HG03045 (cell line): ENCODE results near the gene RTTN.

Source experiments
- ATAC-seq: cut with Tn5 transposase; IDR thresholded peaks from one replicate; pipeline ENCODE4 v1.9.1; 2021; ENCODE audit warnings: mild to moderate bottlenecking, moderate library complexity; ENCODE audit not compliant: unreplicated experiment

The RTTN gene

DNA sequence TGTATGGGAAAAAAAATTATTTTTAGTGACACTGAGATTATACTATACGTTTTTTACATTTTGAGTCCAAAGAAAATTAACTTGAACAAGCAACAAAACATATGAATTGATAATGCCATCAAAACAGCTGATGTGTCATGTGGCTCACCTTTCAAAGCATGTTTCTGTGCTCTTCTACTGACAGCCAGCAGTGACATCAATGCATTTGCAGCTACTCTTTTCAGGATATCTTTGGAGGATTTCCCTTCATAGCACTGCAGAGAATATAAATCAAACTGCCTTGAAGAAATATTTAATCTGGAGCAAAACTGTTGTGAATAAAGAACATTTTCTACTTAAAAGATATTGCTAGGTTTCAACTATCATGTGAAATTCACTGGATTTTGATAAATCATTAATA, 174.8 kb downstream of the RTTN start:
- ATAC-seq = no peak

- ATAC-seq = no peak
These were observed 176.3 kb downstream of the RTTN start for GRCh38 chr18:70029163-70029562.

DNA sequence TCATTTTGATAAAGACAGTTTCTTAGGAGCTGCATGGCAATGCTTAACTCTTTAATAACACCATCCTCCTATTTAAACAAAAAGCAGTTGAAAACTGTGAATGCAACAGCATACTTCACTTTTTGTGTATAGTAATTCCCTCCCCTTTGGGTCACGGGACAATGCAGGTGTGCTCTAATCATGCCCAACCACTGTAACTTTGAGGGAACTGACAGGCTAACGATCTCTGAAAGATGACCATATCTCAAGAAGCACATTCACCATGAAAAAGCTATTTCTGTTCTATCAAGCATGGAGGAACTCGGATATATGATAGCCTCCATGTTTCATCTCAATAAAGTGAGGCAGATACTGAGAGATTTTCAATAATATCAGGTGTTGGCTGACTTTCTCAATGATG, 176.8 kb downstream of the RTTN start:
- peak; percentile 64 for ATAC-seq

- ATAC-seq = peak; percentile 45
These were observed 177.4 kb downstream of the RTTN start for GRCh38 chr18:70028084-70028483.

DNA sequence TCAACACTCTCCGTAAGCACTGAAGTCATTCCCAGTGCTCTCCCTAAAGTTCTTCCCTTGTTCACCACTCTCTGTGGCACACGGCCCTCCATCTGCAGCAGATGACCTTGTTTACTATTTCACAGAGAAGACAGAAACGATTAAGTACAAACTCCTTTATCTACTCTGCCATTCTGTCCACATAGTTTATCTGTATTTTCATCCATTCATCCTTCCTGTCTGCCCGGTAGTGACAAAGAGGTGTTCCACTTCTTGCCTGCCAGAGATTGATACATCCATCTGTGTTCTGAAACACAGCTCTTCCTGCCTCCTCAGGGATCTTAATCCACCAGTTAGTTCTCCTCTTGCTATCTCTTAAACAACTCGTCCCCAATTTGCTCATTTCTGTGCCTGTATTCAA, 179.9 kb downstream of the RTTN start:
- ATAC-seq = no peak

DNA sequence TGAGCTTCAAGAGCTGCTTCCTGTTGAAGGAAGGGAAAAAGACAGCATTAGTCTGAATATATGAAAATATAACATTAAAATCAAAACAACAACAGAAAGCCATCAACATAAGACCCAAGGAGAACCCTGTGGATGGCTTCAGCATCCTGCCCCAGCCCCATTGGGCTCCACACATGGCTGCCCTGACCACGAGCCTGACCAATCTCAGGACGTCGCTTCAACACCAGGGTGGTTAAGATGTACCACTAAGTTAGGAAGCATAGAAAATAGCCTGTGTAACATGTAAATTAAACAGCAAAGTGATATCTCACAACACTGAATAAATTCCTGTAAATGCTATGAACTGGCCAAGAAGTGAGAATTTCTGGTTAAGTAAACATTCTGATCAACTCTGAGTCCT, 180.7 kb downstream of the RTTN start:
- no peak for ATAC-seq

DNA sequence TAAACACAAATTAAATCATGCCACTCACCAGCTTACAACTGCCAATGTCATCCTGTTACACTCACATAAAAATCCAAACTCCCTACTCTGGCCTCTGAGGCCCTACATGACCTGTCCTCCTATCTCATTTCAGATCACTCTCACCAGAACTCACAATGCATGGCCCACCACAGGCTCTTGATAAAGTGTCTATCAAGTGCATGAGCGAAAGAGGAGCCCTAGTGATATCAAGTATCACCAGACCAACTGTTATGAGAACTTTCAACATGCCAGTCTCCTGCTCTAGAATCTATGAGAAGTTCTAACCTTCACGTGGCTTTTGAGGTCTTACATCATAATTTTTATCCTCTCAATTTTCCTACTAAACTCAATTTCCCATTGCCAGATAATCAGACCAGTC, 181.4 kb downstream of the RTTN start:
- no peak for ATAC-seq

- ATAC-seq = no peak
These were observed 182.9 kb downstream of the RTTN start for GRCh38 chr18:70022636-70023035.

GRCh38 chr18:70021498-70021897, 184.0 kb downstream of the RTTN start:
- ATAC-seq = no peak

DNA sequence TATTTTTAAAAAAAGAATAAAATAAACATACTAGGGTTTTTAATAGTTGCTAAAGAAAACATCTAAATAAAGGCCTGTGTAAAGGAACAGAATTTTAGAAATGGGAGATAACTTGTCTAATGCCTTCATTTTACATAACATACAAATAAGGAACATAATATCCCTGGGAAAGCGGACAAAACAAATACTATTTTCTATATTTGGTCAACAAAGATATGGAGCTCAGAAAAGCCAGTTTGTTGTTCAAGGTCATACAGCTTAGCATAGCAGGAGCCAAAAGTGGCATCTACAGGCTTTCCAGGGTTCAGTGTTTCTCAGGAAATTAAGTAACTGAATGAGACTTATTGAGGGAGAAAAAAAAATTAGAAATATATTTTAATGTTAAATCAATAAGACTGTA, 184.4 kb downstream of the RTTN start:
- no peak for ATAC-seq

GRCh38 chr18:70019991-70020390, 185.5 kb downstream of the RTTN start:
- ATAC-seq = no peak

DNA sequence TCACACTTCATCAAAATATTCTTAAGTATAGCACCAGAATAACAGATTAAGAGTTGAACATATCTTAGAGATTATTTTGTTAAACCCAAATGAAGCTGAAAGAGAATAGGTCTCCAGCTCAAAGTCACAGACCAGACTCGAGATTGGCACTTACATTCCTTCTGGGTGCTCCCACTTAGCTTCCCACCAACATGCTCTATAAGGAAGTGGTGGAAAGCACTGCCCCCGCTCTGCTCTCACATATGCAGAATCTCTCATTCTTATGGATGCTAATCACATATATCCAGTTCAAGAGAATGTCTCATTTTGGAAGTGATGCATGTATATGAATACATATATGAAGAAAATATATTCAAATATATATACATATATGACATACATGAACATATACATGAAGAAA, 186.4 kb downstream of the RTTN start:
- no peak for ATAC-seq

DNA sequence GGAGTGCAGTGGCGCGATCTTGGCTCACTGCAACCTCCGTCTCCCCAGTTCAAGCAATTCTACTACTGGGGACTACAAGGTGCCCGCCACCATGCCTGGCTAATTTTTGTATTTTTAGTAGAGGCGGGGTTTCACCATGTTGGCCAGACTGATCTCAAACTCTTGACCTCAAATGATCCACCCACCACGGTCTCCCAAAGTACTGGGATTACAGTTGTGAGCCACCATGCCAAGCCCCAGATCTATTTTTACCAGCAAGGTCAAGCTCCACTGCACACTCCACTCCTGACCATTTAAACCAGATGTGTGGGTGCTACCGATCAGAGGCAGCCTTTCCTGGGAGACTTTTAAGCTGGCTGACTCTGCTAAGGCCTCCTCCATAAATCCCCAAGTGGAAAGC, 190.4 kb downstream of the RTTN start:
- no peak for ATAC-seq

GRCh38 chr18:70005580-70005979, 199.9 kb downstream of the RTTN start:
- ATAC-seq = no peak

DNA sequence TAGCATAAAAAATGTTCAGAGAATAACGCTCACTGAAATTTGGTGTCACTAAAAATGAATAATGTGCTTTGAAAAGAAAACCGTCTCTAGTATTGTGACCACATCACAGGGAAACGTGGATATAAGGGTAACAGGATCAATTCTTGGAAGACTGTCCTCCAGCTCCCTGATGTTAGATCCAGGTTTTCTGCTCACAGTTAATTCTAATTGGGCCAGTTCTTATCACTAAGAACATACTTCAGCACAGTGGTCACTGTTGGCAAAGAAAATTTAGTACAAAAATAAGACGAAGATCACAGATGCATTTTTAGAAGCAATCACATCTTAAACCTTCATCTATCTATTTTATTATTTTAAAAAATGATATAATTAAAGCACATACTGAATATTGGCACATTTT, 200.8 kb downstream of the RTTN start:
- no peak for ATAC-seq

GRCh38 chr18:69999656-70000055, 205.8 kb downstream of the RTTN start:
- ATAC-seq = no peak

- ATAC-seq = no peak
These were observed 206.9 kb downstream of the RTTN start for GRCh38 chr18:69998523-69998987.

DNA sequence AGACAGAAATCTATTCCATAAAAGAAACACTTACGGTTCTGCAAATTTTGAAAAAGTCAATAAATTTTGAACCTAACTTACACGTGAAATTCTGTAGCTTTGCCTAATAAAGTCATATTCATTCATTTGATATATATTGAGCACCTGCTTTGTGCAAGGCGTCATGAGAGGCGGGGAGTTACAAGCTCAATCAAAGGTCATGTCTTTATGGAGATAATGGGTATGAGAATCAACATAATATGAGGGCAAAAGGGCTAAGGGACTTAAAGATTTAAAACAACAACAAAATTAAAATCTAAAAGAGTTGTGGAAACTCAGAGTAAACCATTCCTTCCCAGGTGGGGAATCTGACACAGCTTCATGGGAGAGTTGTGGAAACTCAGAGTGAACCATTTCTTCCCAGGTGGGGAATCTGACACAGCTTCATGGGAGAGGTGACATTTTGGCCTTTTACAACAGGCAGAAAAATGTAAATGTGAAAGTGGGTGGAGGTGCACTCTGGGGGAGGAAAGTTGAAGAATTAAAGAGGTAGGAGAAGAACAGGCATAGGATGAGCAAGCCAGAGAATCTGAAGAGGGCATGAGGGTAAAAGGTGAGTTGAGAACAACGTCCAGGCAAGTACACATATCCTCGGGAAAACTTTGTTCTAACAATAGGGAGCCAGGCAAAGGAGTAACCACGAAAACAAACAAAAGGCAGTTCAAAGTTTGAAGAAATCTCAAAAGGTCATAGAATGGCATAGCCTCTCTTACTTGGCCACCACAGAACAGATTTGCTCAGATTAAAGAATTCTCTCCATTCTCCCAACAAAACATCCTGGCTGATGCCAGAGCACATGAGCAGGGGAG, 208.3 kb downstream of the RTTN start:
- ATAC-seq = no peak

- ATAC-seq = no peak
These were observed 209.1 kb downstream of the RTTN start for GRCh38 chr18:69996417-69996816.

DNA sequence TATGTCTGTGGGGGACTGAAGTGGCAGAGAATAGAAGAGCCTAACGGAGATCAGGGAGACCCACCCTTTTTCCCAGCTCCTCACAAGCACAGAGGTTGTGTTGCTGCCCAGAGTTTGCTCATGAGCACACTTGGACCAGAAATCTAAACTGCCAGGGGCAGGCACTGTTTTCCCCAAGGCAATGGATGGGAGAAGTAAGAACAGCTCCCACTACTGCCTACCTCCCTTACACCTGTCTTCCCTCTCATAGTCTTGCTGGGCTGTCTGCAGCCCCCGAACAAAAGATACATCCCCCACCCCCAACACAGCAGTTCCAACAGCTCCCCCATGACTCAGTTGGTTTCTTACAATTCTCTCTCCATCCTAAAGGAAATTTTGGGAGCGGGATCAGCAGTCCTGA, 209.7 kb downstream of the RTTN start:
- ATAC-seq = no peak

GRCh38 chr18:69992776-69993175, 212.7 kb downstream of the RTTN start:
- no peak for ATAC-seq

DNA sequence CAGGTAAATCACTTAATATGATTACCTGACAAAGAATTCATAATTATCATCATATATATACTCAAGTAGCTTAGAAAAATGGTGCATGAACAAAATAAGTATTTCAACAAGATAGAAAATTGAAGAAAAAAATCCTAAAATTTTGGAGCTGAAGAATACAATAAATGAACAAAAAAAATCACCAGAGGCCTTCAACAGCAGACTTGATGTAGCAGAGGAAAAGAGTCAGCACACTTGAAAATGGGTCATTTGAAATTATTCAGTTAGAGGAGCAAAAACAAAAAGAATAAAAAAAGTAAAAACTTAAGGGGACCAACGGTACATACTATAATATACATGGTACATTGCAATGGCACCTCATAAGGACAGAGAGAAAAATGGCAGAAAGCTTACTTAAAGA, 217.6 kb downstream of the RTTN start:
- ATAC-seq = no peak

DNA sequence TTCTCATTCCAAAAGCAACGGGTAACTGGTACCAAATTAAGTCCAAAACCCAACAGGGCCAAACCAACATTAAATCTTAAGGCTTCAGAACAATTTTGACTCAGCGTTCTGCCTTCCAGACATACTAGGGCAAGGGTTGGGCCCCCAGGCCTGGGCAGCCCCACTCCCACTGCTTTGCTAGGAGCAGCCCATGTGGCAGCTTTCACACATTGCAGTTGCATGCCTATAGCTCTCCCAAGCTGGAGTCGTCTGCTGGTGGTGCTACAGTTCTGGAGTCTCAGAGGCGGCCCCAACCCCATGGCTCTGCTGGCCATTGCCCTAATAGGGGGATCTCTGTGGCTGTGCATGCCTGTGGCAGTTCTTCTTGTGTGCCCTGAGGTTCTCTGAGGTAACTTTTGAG, 220.2 kb downstream of the RTTN start:
- ATAC-seq = no peak
